ENCODE results near the gene ARHGAP45. TPM values are rescaled to one million over a fixed set of nuclear protein-coding genes. Genes with fewer than 3 reads are reported as not detected.

The ARHGAP45 gene
- total and polyA plus RNA-seq, 9 of the 15 experiments (the other 6 are each of a cell fraction or from before 2014, with no cell fraction given): 0.08 to 22.1 (median 4.2) TPM

DNA sequence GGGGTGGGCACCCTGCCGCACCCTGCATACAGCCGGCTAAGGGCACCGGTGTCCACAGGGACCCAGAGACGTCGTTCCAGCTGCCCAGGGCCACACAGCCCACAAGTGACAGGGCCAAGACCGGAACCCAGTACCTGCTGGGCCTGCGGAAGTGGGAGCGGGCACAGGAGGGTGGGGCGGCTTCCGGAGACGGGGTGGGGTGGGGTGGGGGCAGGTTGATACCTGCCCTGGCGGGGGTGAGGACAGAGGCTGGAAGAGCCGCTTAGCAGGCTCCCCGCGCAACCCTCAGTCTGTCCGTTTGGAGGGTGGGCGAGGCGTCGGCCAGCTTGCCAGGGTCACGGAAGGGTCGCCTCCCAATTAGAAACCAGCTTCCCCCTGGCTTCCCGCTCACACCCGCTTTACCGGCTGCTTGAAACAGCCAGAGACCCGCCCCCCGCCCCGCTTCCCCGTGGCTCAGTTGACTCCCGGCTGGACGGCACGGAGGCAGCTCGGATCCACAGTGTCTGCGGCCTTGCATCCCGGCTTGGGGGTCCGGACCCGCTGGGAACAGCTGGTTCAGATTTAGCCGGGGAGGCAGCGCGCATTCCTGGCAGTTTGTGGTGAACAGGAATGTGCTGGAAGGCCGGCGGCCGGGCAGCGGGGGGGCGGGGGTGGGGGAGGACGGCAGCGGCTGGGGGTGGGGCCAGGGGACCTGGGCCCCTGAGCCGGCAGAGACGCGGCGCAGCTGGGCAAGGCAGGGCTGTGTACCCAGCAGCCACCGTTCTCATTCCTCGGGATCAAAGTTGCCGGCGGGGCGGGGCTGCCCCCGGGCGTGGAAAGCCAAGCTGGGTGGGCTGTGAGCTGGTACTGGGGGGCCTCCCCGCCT lies 38.7 kb upstream of the ARHGAP45 start (continued):
- TF ChIP-seq KDM4B (IDR thresholded peaks at IDR 0.05; ENCODE audit: borderline replicate concordance in 2 of 2, low read depth in 1 of 2) (peak in 1 of 2 experiments; percentile 91; a peak in 2 of 4 replicates), ARHGAP35 (IDR thresholded peaks at IDR 0.05; ENCODE audit: partially characterized antibody) (no peak), ZNF23 (CRISPR knock-in tag; IDR thresholded peaks at IDR 0.05) (no peak), TFAM (CRISPR knock-in tag; conservative IDR thresholded peaks at IDR 0.05) (no peak), FOXP1 (CRISPR knock-in tag; IDR thresholded peaks at IDR 0.05) (no peak; the same call in 1 of the 2 replicates), PHB (CRISPR knock-in tag; IDR thresholded peaks at IDR 0.05) (no peak), ZNF707 (CRISPR knock-in tag; conservative IDR thresholded peaks at IDR 0.05) (no peak), ZZZ3 (IDR thresholded peaks at IDR 0.05) (no peak), ZNF766 (CRISPR knock-in tag; conservative IDR thresholded peaks at IDR 0.05) (no peak), ESRRB (CRISPR knock-in tag; IDR thresholded peaks at IDR 0.05; ENCODE audit: borderline replicate concordance) (no peak), TAF15 (IDR thresholded peaks at IDR 0.05; ENCODE audit: low read depth, low read length) (no peak), ZFP36 (IDR thresholded peaks at IDR 0.05; ENCODE audit: low read depth, low read length, partially characterized antibody) (peak; percentile 92), HCFC1 (IDR thresholded peaks at IDR 0.05; ENCODE audit: low read depth, low read length) (0 out of 2 replicates have a peak, but pooled peaks have one; percentile 2), PTTG1 (tag; IDR thresholded peaks at IDR 0.05; ENCODE audit: low read depth) (no peak), ETV5 (CRISPR knock-in tag; IDR thresholded peaks at IDR 0.05; ENCODE audit: low read depth) (0 out of 2 replicates have a peak, but pooled peaks have one; percentile 62), ZNF586 (CRISPR knock-in tag; conservative IDR thresholded peaks at IDR 0.05) (no peak), MTA2 (IDR thresholded peaks at IDR 0.05; ENCODE audit: low read depth) (no peak), ZNF436 (CRISPR knock-in tag; IDR thresholded peaks at IDR 0.05) (no peak), HDAC1 (IDR thresholded peaks at IDR 0.05) (peak in 1 of 2 experiments; percentile 51; a peak in 1 of 4 replicates), TCF7 (IDR thresholded peaks at IDR 0.05; ENCODE audit: borderline replicate concordance) (peak; percentile 15; the same call in 1 of the 2 replicates), OTX1 (CRISPR knock-in tag; IDR thresholded peaks at IDR 0.05) (no peak), MAZ (CRISPR knock-in tag; conservative IDR thresholded peaks at IDR 0.05 in 1 of 2, IDR thresholded peaks at IDR 0.05 in 1 of 2) (peak; percentile 55 to 62; a peak in 3 of 4 replicates), CBFA2T3 (IDR thresholded peaks at IDR 0.05) (no peak), ZNF282 (CRISPR knock-in tag; IDR thresholded peaks at IDR 0.05) (no peak), NFYB (IDR thresholded peaks at IDR 0.05; ENCODE audit: extremely low read depth, insufficient read length) (no peak)
- TF ChIP-seq, protein P1, sequence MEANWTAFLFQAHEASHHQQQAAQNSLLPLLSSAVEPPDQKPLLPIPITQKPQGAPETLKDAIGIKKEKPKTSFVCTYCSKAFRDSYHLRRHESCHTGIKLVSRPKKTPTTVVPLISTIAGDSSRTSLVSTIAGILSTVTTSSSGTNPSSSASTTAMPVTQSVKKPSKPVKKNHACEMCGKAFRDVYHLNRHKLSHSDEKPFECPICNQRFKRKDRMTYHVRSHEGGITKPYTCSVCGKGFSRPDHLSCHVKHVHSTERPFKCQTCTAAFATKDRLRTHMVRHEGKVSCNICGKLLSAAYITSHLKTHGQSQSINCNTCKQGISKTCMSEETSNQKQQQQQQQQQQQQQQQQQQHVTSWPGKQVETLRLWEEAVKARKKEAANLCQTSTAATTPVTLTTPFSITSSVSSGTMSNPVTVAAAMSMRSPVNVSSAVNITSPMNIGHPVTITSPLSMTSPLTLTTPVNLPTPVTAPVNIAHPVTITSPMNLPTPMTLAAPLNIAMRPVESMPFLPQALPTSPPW (CRISPR knock-in tag; IDR thresholded peaks at IDR 0.05): peak; percentile 97
- TF ChIP-seq, protein P2, sequence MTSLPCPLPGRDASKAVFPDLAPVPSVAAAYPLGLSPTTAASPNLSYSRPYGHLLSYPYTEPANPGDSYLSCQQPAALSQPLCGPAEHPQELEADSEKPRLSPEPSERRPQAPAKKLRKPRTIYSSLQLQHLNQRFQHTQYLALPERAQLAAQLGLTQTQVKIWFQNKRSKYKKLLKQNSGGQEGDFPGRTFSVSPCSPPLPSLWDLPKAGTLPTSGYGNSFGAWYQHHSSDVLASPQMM (CRISPR knock-in tag; IDR thresholded peaks at IDR 0.05): no peak
- TF ChIP-seq, protein P3, sequence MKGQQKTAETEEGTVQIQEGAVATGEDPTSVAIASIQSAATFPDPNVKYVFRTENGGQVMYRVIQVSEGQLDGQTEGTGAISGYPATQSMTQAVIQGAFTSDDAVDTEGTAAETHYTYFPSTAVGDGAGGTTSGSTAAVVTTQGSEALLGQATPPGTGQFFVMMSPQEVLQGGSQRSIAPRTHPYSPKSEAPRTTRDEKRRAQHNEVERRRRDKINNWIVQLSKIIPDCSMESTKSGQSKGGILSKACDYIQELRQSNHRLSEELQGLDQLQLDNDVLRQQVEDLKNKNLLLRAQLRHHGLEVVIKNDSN (CRISPR knock-in tag; IDR thresholded peaks at IDR 0.05): no peak
